Stimulated activated CD8-positive, alpha-beta memory T cell treated with anti-CD3 and anti-CD28 coated beads, Interleukin-12 subunit alpha, Interleukin-12 subunit beta, amount 100 ng/mL, for 1 hour (primary cell): ENCODE data around the gene ABLIM2.

Experiments used
- DNase-seq: peaks from one replicate; pipeline ENCODE4 v3.0.0-alpha.2; 2020; ENCODE audit warnings: low read depth

The ABLIM2 gene

DNA sequence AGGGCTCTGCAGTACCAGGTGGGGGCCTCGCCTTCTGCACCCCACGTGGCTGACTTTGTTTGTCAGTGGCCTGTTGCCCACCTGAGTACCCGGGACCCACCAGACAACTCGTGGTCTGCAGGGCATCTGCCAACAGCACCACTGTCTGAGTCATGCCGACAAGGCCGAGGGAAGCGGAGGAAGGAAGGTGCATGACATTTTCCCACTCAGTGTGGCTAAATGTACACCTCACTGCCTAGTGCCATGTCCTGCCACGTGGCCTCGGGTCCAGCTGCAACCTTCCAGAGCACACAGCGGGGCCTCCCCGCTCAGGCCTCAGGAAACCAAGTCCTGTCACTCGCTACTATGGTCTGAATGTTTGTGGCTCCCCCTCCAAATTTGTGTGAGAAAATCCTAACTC, 22.1 kb downstream of the ABLIM2 start:
- DNase-seq = no peak

GRCh38 chr4:8135666-8136065, 22.9 kb downstream of the ABLIM2 start:
- no peak for DNase-seq

GRCh38 chr4:8133897-8134563, 24.6 kb downstream of the ABLIM2 start:
- no peak for DNase-seq

- no peak for DNase-seq
Observed at GRCh38 chr4:8132947-8133705, 25.5 kb downstream of the ABLIM2 start.

DNA sequence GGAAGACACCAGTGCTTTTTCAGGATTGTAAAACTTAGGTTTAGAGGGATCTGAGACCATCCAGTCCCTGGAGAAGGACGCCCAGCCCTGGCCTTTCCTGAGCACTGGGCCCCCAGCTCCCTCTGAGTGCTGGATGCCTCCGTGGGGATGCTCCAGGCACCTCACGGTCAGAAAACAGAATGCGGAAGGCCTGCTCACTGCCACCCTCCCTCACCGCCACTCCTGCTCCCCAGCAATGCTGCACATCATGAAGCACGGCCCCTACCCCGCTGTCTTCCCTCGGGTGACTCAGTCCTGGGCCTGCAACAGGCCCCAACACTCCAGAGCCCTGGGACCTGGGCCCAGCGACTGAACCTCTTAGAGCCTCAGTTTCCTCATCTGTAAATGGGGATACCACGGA, 26.2 kb downstream of the ABLIM2 start:
- no peak for DNase-seq

GRCh38 chr4:8131826-8132225, 26.8 kb downstream of the ABLIM2 start:
- no peak for DNase-seq

- no peak for DNase-seq
Observed at GRCh38 chr4:8131210-8131609, 27.4 kb downstream of the ABLIM2 start.

GRCh38 chr4:8130346-8131066, 28.1 kb downstream of the ABLIM2 start:
- no peak for DNase-seq

DNA sequence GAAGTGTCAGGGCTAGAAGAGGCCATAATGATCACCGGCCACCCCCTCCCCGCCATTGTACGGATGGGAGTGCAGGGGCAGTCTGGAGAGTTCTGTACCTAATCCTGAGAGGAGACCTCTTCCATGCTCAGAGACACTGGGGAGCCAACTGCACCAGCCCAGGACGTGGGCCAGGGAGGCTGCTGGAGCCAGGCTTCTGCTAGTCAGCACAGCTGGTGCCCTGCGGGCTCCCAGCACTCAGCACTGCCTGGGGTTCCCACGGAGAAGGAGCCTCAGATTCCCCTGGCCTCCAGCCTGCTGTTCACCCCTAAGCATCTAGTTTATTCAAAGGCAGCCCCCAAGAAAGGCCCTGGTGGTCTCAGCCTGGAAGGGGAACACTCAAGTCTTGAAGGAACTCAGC, 28.8 kb downstream of the ABLIM2 start:
- no peak for DNase-seq

DNA sequence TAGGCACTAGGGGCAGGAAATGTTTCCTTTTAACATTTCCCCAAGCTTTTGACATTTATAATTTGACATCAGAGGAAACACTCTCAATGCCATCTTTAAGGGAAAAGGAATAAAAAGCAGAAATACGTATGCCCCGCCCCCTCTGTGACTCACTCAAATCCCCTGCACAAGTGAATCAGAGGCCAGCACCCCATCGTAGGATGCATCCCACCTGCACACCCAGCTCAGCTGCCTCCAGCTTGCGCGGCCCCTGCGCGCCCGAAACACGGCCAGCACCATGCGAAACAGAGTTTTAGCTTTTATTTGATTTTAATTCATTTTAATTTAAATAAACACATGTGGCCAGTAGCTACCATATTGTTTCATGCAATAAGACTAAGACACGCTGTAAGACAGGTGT, 29.5 kb downstream of the ABLIM2 start:
- no peak for DNase-seq

DNA sequence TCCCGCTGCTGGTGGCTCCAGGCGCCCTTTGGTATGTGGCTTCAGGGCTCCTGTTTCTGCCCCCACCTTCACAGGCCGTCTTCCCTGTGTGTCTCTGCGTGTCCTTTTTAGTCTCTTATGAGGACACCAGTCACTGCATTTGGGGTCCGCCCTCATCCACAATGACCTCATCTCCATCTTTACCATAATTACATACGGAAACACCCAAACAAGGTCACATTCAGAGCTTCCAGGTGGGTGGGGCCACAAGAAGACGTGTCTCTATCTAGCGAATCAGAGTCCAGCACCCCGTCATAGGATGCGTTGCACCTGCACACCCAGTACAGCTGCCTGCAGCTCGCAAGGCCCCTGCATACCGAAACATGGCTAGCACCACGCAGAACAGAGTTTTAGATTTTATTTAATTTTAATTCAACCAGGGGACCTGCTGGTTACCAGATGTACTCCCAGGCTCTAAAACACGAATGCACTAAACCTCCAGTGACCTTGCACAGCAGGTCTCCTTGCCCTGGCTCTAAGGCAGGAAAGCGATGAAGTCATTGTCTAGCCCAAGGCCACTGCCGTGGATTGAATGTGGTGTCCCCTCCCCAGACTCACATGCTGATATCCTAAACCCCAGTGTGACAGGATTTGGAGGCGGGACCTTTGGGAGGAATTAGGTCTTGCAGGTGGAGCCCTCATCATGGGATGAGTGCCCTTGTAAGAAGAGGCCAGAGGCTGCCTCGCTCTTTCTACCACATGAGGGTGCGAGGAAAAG, 30.3 kb downstream of the ABLIM2 start:
- DNase-seq = no peak

GRCh38 chr4:8127051-8127826, 31.4 kb downstream of the ABLIM2 start:
- no peak for DNase-seq

- no peak for DNase-seq
Observed at GRCh38 chr4:8126523-8126922, 32.1 kb downstream of the ABLIM2 start.

DNA sequence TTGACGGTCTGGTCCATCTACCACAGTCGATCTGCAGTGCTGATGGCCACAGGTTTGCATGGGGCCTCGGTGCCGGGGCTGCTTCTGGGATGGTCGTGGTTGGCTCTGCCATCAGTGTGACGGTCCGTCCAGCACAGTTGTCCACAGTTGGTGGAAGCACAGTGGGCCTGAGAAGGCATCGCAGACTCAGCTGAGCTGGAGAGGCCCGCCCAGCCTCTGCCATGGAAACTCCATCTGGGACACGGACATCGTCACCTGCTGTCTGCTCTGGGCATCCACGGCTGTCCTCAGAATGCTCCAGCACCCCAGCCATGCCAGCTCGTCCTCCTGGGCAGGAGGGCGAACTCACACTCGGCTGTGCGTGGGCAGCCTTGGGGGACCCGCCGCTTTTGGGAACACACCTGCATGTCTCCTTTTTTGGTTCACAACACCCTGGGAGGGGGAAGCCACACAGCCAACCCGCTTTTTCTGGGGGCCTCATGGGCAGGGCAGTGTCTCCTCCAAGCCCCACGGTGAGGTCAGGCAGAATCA, 33.0 kb downstream of the ABLIM2 start:
- DNase-seq = no peak

- DNase-seq = no peak
Observed at GRCh38 chr4:8123870-8124269, 34.7 kb downstream of the ABLIM2 start.

- no peak for DNase-seq
Observed at GRCh38 chr4:8123389-8123788, 35.2 kb downstream of the ABLIM2 start.

DNA sequence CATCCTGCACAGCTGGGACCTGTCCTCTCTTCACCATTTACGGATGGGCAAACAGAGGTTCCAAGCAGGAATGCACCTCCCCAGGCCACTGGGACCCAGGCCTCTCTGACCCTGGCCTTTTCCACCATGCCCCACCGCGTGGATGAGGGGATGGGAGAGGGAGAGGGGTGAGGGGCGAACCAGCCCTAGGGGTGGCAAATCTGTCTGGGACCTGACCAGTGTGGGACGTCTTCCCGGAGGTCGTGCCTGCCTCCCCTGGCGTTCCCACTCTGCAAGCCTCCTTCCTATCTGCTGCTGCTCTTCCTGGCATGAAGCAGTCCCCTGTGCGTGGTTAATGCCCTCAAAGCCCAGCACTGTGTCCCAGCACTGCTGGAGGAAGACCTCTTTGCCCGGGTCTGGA, 35.9 kb downstream of the ABLIM2 start:
- DNase-seq = no peak

DNA sequence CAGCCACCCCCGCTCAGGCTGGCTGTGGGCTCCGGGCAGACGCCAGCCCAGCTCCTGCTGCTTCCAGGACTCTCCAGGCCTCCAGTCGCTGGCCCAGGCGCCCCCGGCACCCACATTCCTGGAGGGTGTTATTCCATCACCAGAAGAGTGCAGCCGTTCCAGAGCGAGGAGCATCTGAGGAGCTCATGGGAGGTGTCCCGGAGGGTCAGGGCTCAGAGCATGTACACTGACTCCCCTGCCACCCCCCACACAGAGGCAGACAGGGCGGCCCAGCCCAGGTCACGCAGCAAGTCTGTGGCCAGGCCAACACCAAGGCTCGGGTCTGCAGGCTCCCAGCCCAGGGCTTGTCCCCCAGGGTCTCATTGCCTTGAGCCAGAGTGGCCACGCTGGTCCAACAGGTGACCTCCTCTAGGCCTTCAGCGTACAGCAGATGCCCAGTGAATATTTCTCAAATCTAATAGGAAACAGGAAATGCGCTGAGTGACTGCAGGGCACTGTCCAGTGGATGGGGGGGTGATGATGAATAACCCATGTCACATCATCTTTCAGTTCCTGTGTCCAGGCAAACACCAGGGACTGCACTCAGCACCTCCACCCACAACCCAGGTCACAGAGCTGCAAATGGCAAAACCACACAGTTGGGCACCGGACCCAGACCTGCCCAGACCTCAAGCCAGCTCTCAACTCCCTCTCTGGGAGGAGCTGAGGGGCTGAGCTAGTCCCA, 37.2 kb downstream of the ABLIM2 start:
- no peak for DNase-seq

GRCh38 chr4:8120501-8120900, 38.1 kb downstream of the ABLIM2 start:
- no peak for DNase-seq

GRCh38 chr4:8119877-8120276, 38.7 kb downstream of the ABLIM2 start:
- no peak for DNase-seq

GRCh38 chr4:8118531-8118930, 40.1 kb downstream of the ABLIM2 start:
- no peak for DNase-seq
